H1 (cell line): ENCODE measurements around the gene RGS17. TPM values are rescaled to one million over a fixed set of nuclear protein-coding genes. Genes with fewer than 3 reads are reported as not detected.

Source experiments
- CHD7 ChIP-seq: fragments of 300-600 bp; sonication (generic); IDR thresholded peaks from 2 replicates; pipeline ENCODE4 v1.7.1; 2012; ENCODE audit warnings: low read length, moderate library complexity, mild to moderate bottlenecking, inconsistent platforms; ENCODE audit not compliant: insufficient replicate concordance
- CTBP2 ChIP-seq: IDR thresholded peaks from 2 replicates; pipeline ENCODE4 v1.7.0; 2011; ENCODE audit warnings: borderline replicate concordance, mild to moderate bottlenecking, moderate library complexity, mixed read lengths, low read length; ENCODE audit not compliant: insufficient read depth, insufficient read length
- KDM5A ChIP-seq: fragments of 200-600 bp; IDR thresholded peaks from 2 replicates; pipeline ENCODE4 v1.7.1; 2012; ENCODE audit warnings: mild to moderate bottlenecking, low read length, inconsistent platforms, mixed read lengths
- MAFK ChIP-seq: IDR thresholded peaks from 2 replicates; pipeline ENCODE4 v1.6.1; 2012; ENCODE audit warnings: low read depth, mild to moderate bottlenecking, improper control_type of control experiment, low read length
- POLR2A ChIP-seq, 2 experiments: IDR thresholded peaks; 1 replicate in 1 of 2; 2 replicates in 1 of 2; pipeline ENCODE4 v1.6.1; 2011; ENCODE audit warnings: low read depth in 2 of 2, low read length in 2 of 2, mild to moderate bottlenecking in 2 of 2; ENCODE audit errors: control extremely low read depth in 1 of 2
- RAD21 ChIP-seq, 2 experiments: IDR thresholded peaks in 1 of 2; conservative IDR thresholded peaks in 1 of 2; 2 replicates each; pipeline ENCODE4 v1.6.1; 2011; ENCODE audit warnings: low read depth in 2 of 2, low read length in 2 of 2, improper control_type of control experiment in 1 of 2, inconsistent platforms in 1 of 2, mild to moderate bottlenecking in 1 of 2, moderate library complexity in 1 of 2
- SRF ChIP-seq: IDR thresholded peaks from 2 replicates; pipeline ENCODE4 v1.6.1; 2011; ENCODE audit warnings: mild to moderate bottlenecking, low read depth, low read length, moderate library complexity
- TBP ChIP-seq: IDR thresholded peaks from 2 replicates; pipeline ENCODE4 v1.6.1; 2011; ENCODE audit warnings: low read depth, low read length, improper control_type of control experiment
- polyA plus RNA-seq, 7 experiments: library from polyadenylated mRNA; depleted of rRNA in 3 of 7; stranded (reverse) in 5 of 7; unstranded in 2 of 7; fragments of >200 nt in 5 of 7; fragments of 200-250 nt in 2 of 7; gene quantifications; 1 replicate in 5 of 7; 2 replicates in 1 of 7; 4 replicates in 1 of 7; pipeline versions ENCODE4 v1.2.1 to v1.2.3, GENCODE V29; 2011 to 2013; ENCODE audit warnings: missing spikeins in 2 of 7, mixed read lengths in 2 of 7
- total RNA-seq: library from RNA; stranded (reverse); fragmentation: NEBNext Ultra II Directional; extraction: Animal tissue kit (Norgen Biotek cat#: 25700); gene quantifications from 2 replicates; pipeline ENCODE4 v1.2.1, GENCODE V29; 2021

RGS17 gene
- total and polyA plus RNA-seq, 2 of the 8 experiments (the other 6 are each of a cell fraction or from before 2014, with no cell fraction given) = 2.0 to 12.2 TPM

- TF ChIP-seq CHD7 (no peak), RAD21 (IDR thresholded peaks at IDR 0.05 in 1 of 2, conservative IDR thresholded peaks at IDR 0.05 in 1 of 2; ENCODE audit: low read depth in 2 of 2, low read length in 2 of 2) (no peak), POLR2A (IDR thresholded peaks at IDR 0.05; ENCODE audit: control extremely low read depth in 1 of 2, low read depth in 2 of 2, low read length in 2 of 2) (no peak), MAFK (no peak), KDM5A (no peak), TBP (no peak), SRF (no peak), CTBP2 (no peak)
Observed at GRCh38 chr6:153070756-153071155, 60.3 kb downstream of the RGS17 start (continued).
